HL-60 (cell line): ENCODE measurements around the gene CADM1.

ENCODE experiments used
- CTCF ChIP-seq: IDR thresholded peaks from one replicate; pipeline ENCODE4 v1.5.1; 2011; ENCODE audit warnings: low read length, control low read depth, inconsistent platforms; ENCODE audit not compliant: insufficient read depth
- GABPA ChIP-seq: IDR thresholded peaks from 2 replicates; pipeline ENCODE4 v1.6.1; 2012; ENCODE audit warnings: low read depth
- POLR2AphosphoS5 ChIP-seq: IDR thresholded peaks from 2 replicates; pipeline ENCODE4 v1.6.1; 2012; ENCODE audit warnings: low read depth

DNA sequence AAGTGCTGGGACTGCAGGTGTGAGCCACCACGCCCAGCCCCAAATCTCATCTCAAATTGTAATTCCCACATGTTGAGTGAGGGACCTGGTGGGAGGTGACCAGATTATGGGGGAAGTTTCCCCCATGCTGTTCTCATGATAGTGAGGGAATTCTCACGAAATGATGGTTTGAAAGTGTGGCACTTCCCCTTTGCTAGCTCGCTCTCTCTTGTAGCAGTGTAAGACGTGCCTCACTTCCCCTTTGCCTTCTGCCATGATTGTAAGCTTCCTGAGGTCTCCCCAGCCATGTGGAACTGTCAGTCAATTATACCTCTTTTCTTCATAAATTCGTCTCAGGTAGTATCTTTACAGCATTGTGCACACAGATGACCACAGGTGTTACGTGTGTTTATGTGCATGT, 357.8 kb downstream of the CADM1 start:
- TF ChIP-seq POLR2AphosphoS5 (no peak), CTCF (no peak), GABPA (no peak)
